Occipital lobe (tissue), 2 donors: Measurements from ENCODE around the gene AFG3L2. TPM values are rescaled to one million over a fixed set of nuclear protein-coding genes. Genes with fewer than 3 reads are reported as not detected.
"Not testable (repeated sequence)": the region's sequence is repeated elsewhere in the genome, so short reads cannot be mapped to it uniquely, and the experiment has no call there.

ENCODE experiments used
- DNase-seq: peaks from one replicate; lab custom pipeline; 2025; lab: John Stamatoyannopoulos, UW
- total RNA-seq: library from RNA; depleted of rRNA; stranded (reverse); fragments of >200 nt; gene quantifications from one replicate; pipeline ENCODE4 v1.2.3, GENCODE V29; 2014

The AFG3L2 gene
- total RNA-seq, result 39.3 TPM

DNA sequence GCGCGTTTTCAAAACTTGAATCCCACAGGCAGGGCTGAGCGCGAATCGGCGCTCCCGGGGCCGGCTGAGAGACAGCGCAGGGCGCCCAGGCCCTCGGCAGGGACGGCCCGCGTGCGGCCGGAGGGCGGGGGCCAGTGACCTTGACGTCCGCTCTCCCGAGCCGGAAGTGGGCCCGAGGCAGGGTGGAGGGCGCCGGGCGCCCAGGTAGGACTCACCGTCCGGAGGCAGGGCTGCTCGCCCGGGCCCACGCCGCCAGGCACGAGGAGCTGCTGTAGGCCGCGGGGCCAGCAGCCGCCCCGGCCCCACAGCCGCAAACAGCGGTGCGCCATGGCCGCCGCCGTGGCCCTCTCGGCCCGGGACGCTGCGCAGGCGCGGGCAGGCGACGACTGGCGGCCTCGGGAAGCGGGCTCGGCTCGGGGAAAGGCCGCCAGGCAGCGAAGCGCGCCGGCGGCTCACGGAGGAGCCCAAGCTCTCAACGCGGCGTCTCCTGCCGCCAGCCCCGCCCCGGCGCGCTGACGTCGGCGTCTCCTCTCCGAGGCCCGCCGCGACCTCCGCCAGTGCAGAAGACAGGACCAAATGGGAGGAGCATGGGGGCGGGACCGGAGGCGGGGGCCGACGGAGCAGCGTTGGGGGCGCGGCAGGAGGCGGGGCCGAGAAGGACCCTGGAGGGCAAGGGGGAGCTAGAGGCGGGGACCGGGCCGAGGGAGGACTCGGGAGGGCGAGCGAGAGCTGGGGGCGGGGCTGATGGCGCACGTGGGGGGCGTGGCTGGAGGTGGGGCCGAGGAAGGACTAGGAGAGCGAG lies at the start of gene AFG3L2:
TSS of gene AFG3L2 (minus strand) at position 474 of the 802 bp plus-strand sequence. CDS start at position 329, 145 bp downstream.
- DNase-seq, result peak; percentile 100

DNA sequence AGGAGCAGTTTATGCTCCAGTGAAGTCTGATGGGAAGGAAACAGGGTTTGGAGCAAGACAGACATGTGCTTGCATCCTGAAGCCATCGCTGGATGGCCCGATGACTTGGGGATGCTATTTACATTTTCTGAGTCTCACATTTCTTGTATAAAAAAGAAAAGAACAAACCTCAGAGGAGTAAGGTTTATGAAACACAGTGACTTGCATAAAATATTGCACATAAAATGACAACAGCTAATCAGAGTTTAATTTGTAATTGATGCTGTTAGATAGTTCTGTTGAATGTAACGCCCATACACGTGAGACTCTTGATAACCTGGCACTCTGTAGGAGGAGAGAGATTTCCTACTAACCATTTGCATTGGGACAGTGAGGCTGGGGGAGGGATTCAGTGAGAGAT lies 47.2 kb upstream of the AFG3L2 start:
- DNase-seq, result no peak

DNA sequence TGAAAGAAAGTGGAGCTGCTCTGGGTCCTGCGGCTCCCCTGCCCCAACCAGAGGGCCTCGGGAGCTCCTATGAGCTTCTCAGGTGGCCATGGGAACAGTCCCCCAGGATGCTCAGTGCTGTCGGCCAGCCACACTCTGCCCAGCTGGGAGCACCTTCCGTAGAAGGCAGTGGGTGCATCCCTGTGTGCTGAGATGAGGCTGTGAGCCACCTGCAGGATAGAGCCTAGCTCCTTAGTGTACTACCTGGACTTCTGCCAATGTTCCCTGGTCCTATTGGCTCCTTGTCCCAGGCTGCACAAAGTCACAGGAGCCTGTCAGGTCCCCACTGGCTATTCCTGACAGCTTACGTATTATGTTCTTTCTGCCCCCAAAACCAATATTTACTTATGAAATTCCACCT lies 46.8 kb upstream of the AFG3L2 start:
- no peak for DNase-seq

- no peak for DNase-seq
Observed at GRCh38 chr18:12423393-12423792, 46.4 kb upstream of the AFG3L2 start.

GRCh38 chr18:12422936-12423335 lies 45.9 kb upstream of the AFG3L2 start:
- DNase-seq, result no peak

DNA sequence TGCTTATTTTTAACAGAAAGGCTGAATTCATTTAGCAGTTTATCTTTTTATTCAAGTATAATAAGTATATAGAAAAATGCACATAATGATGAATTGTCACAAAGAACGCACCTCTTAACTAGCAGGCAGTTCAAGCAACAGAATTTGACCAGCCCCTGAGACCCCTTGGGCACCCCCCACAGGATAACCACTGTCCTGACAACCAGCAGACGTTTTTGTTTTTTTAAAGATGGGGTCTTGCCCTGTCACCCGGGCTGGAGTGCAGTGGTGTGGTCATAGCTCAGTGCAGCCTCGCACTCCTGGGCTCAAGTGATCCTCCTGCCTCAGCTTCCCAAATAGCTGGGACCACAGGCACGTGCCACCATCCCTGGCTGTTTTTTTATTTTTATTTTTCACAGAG lies 44.7 kb upstream of the AFG3L2 start:
- DNase-seq, result no peak

DNA sequence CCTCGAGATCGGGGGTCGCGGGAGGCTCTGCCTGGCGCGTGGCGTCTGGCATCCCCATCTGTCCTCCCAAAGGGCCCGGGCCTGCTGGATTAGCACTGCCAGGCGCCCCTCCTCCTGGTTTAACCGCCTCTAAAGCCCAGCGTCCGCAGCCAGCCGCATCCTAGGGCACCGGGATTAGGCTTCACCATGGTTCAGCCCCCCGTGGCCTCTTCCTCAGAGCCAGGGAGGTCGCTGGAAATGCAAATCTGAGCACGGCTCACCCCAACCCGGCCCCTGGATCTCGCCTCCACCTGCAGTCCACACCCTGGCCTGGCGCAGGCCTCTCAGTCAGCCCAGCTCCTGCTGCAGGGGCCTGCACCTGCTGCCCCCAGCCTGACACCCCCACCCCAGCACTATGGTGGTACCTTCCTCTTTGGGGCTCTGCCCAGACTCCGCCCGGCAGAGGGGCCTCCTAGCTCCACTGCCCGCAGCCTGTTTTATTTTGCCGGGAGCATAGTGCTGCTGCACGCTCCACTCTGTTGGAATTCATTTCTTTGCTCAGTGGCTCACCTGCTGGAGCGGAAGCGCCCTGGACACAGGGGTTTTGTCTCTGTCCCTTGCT lies 43.9 kb upstream of the AFG3L2 start:
- DNase-seq, result peak; percentile 26

DNA sequence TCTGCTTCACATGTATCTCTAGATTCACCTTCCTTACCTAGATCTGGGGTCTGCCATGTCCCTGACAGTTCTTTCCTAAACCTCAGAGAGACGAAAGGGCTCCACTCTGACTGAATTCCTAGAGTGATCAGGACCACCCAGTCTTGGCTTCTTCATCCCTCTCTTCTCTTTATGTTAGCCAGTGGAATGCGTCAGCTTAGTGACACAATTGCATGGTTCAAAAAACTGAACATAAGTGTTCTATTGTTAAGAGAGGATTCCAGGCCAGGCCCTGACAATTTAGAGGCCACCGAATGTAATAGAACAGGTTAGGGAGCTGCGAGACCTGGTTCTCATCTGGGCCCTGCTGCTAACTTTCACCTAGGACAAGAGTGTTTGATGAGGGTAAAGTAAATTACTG lies 40.7 kb upstream of the AFG3L2 start:
- DNase-seq, result no peak

DNA sequence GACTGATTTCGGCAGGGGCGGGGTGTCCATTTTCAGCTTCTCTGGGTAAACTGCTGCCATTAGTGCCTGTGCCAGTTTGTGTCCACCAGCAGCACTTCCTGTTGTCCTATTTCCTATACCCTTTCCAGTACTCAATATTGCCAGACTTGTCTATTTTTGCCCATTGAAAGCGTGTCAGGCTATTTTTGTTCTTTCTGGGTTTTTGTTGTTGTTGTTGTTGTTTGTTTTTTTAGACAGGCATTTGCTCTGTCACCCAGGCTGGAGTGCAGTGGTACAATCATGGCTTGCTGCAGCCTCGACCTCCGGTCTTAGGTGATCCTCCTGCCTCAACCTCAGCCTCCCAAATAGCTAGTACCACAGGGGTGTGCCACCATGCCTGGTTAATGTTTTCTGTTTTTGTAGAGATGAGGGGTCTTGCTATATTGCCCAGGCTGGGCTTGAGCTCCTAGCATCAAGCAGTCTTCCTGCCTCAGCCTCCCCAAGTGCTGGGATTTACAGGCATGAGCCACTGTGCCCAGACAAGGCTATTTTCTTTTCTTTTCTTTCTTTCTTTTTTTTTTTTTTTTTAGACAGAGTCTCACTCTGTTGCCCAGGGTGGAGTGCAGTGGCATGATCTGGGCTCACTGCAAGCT lies 39.2 kb upstream of the AFG3L2 start:
- DNase-seq, result no peak

DNA sequence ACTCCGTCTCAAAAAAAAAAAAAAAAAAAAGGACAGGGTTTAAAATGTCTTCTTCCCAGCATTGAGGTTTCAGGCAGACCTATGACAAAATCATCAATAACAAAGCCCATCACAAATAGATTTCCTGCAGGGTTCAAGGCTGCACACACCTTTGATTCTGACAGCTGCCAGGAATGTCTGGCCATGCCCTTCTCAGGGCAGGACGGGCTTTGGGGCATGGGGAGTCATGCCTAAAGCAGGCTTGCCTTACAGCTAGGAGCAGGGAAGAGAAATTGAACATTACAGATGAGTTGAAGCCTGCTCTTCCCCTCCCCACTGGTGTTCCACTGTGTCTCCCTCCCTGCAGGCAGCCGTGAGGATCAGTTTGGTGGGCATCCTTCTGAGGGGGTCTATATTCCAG lies 34.4 kb upstream of the AFG3L2 start:
- DNase-seq, result no peak

GRCh38 chr18:12410747-12411146 lies 33.7 kb upstream of the AFG3L2 start:
- not testable (repeated sequence) for DNase-seq

- no peak for DNase-seq
Observed at GRCh38 chr18:12410081-12410481, 33.1 kb upstream of the AFG3L2 start.

DNA sequence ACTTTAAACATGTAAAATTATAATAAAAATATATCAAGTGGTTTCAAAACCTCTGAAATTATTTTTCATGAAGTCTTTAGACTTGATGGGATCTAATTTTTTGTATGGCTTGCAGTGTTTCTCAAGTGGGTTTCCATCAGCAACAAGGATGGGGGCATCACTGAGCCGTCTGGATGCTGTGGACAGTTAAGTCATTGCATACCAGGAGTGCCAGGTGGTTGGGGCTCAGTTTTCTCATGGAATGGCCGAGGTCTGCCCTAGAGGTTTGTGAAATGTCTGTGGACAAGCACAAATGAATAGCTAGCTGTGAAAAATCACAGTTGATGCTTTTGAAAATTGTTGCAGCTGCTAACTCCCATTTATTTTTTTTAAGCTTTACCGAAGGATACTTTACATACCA lies 32.4 kb upstream of the AFG3L2 start:
- DNase-seq, result no peak

DNA sequence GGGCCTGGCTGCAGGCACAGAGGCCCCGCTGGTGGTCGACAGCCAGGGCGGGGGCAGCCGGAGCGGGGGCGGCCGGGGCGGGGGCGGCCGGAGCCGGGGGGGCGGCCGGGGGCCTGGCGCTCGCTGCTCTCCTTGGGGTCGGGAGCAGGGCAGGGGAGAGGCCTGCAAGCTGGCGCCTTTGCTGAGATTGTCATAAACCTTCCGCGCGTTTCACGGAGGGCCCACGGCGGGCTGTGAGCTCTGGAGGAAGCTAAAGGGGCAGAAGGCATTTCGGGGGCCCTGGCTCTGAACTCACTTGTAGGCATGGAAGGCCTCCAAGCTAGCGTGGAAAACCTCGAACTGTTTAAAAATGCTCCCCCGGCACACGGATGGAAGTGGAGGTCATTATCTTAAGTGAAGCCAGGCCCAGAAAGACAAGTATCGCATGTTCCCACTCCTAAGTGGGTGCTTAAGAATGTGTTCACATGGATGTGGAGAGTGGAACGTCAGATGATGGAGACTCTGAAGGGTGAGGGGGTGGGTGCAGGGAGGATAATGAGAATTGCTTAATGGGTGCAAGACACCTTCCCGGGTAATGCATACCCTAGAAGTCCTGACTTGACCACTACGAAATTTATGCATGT lies 31.3 kb upstream of the AFG3L2 start:
- DNase-seq, result peak; percentile 57

DNA sequence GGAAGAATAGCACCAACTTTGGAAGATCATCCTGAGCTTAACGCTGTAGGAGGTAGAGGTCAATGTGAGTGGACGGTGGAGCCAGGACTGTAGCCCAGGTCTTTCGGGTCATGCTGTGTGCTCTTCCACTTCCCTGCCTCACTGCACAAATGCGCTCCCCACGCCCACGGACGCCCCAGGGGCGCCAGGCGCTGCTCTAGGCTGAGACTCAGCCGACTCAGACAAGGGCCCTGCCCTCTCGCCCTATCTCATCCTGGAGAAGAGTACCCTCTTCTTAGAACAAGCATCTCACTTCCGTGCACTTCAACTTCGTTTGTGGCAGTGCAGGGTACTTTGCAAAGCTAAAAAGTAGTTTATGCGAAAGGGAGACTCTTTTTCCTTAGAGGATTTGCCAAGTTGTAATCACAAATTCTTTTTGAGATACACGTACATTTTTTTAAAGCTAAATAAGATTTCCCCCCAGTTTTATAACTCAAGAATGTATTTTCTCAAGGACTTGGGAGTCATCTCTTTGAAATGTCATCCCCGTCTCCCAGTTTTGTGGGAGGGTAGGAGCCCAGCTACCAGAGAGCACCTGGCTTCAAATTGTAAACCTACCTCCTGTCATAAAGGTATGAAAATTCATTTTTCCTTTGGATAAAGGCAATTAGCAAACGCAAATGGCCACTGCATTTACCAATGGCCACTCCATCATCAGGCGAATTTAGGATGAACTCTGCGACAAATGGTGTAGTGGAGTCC lies 29.5 kb upstream of the AFG3L2 start:
- no peak for DNase-seq

DNA sequence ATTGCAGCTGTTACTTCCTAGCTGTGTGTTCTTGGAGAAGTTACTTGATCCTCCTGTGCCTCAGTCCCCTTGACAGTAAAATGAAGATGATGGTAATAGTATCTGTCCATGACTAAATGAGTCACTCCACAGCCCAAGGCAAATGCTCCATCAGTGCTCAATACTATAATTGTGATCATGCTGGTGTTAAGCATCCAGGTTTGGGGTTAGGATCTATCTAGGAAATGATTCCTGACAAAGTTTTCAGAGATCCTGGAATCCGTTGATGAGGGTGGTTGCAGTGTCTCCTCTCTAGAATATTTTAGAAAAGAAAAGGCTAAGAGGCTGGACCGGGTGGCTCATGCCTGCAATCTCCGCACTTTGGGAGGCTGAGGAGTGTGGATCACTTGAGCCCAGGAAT lies 28.0 kb upstream of the AFG3L2 start:
- DNase-seq, result no peak

- no peak for DNase-seq
Observed at GRCh38 chr18:12403601-12404506, 26.8 kb upstream of the AFG3L2 start.

- no peak for DNase-seq
Observed at GRCh38 chr18:12401881-12402280, 24.9 kb upstream of the AFG3L2 start.

- no peak for DNase-seq
Observed at GRCh38 chr18:12399231-12399630, 22.2 kb upstream of the AFG3L2 start.

DNA sequence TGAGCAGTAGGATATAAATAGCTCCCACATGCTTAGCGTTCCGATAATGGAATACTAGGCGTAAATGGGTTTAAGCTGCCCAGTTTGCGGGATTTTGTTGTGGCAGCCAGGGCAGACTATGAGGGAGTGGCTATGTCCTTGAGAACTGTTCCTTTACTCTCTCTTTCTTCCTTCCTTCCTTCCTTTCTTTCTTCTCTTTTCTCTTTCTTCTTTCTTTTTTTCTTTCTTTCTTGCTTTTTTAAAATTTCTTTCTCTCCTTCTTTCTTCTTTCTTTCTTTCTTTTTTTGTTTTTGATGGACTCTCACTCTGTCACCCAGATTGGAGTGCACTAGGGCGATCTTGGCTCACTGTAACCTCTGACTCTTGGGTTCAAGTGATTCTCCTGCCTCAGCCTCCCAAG lies 21.6 kb upstream of the AFG3L2 start:
- no peak for DNase-seq

DNA sequence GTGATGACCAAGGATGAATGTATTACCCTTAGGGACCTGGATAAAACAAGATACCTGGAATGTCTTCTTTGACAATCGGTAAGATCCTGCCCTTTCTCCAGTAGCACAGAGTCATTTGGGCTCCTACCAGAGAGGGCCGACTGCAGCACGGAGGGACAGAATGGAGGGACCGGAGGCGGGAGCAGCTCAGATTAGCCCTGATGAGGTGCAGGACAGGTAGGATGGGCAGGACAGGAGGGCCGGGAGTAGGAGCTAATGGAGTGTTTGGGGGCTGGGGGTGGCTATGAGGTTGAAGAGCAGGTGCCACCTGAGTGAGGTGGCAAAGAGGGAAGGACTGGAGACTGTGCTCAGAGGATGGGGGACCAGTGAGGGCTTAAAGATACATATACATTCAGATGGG lies 20.8 kb upstream of the AFG3L2 start:
- DNase-seq, result no peak
